Activated gamma-delta T cell (primary cell): ENCODE measurements around the gene HUS1.
"Not testable (repeated sequence)": the region's sequence is repeated elsewhere in the genome, so short reads cannot be mapped to it uniquely, and the experiment has no call there.

Experiments used
- DNase-seq: peaks from one replicate; lab custom pipeline; 2025; lab: John Stamatoyannopoulos, UW

Gene HUS1

GRCh38 chr7:47944536-47945260 lies 34.7 kb downstream of the HUS1 start:
- DNase-seq: no peak

DNA sequence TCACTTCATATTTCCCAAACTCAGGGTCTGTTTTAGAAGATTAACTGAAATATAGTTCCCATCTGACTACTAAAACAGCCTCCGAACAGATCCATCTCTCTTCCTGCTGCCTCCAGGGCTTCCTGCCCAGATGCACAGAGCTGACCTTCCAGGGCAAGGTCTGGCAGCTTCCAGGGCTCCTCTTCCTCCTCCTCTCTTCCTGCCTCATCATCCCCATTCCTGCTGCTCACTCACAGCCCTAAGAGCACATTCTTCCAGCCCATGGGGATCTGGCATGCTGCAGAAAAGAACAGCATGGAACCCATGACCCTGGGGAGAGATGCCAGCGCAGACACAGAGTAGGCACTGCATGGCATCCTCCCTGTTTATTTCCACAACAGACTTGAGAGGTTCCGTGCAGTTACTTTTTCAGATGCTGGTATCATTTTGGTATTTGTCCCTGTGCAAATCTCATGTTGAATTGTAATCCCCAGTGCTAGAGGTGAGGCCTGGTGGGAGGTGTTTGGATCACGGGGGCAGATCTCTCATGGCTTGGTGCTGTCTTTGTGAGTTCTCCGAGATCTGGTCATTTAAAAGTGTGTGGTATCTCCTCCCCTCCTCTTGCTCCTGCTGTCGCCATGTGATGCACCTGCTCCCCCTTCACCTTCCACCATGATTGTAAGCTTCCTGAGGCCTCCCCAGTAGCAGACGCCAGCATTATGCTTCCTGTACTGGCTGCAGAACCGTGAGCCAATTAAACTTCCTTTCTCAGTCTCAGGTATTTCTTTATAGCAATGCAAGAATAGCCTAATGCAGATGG lies 35.5 kb downstream of the HUS1 start:
- DNase-seq: no peak

DNA sequence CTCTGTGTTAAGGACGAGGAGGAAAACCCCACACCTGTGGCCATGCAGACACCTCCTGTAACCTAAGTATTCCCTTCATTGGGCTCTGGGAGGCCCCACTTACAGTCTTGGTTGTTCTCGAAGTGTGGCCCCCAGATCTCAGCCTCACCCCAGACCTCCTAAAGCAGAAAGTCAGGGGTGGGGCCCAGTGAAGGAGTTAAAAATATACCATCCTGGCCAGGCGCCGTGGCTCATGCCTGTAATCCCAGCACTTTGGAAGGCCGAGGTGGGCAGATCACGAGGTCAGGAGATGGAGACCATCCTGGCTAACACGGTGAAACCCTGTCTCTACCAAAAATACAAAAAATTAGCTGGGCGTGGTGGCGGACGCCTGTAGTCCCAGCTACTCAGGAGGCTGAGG lies 36.8 kb downstream of the HUS1 start:
- not testable (repeated sequence) for DNase-seq

- DNase-seq: no peak
Observed at GRCh38 chr7:47942132-47942531, 37.3 kb downstream of the HUS1 start.

- DNase-seq: no peak
Observed at GRCh38 chr7:47941136-47941844, 38.1 kb downstream of the HUS1 start.

DNA sequence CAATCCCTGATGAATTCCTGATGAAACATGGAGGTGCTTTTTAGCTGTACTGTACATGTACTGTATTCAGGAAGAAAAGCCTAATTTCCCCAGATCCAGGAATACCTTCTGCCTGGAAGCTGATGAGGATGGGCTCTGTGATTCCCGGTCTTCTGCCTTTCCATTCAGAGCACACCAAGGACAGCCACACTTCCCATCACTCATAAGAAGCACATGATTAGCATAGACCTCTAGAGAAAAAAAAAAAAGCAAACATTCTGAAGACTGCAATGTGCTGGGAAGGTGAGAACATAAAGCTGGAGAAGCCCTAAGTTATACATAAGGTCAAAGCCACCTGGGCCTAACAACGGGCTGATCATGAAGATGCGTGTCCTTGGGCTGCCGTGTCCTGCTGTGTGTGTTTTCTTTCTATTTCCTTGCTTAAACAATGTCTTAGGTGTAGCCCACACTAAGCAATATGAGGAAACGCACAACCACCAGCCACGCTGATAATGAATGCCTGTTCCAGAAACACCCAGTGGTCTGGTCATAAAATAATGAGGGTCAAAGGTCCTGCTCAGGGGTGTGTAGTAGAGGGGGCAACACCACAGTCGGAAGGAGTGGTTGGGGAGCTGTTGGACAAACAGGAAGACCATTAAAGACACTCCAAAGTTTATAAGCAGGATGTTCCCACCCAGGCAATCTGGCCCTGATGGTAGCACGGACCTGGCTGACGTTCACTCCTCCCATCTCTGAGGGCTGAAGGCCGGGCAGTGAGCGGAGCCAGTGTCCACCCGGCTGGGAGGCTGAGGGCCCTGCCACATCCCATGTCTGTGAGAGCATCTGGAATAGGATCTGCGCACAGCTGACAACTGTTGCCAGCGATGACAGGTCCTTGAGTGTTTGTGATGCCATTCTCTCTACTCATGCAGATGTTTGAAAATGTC lies 39.1 kb downstream of the HUS1 start:
- DNase-seq: no peak

DNA sequence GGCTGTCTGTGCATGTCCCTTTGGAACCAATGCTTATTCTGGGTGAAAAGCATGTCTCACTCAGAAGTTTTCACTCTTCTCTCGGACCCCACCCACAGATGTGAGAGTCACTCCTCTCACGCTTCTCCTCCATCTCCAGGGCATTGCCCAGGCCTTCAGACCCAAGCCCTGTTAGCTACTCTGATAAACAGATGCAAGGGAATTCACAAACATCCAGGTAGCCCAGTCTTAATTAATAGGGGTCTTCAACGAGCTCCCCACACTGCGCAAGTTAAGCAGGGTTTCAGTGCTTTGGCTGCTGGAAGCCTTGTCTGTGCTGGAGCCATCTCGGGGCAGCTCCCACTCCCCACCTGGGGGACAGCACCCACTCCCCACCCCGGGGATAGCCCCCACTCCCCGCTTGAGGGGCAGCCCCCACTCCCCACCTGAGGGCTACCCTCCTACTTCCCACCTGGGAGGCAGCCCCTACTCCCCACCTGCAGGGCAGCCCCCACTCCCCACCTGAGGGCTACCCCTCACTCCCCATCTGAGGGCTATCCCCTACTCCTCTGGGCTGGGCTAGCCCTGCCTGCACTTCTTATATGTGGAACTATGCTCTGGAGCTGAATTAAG lies 39.9 kb downstream of the HUS1 start:
- no peak for DNase-seq

- no peak for DNase-seq
Observed at GRCh38 chr7:47938574-47939165, 40.7 kb downstream of the HUS1 start.

- no peak for DNase-seq
Observed at GRCh38 chr7:47937711-47938573, 41.5 kb downstream of the HUS1 start.

GRCh38 chr7:47937065-47937687 lies 42.2 kb downstream of the HUS1 start:
- no peak for DNase-seq

DNA sequence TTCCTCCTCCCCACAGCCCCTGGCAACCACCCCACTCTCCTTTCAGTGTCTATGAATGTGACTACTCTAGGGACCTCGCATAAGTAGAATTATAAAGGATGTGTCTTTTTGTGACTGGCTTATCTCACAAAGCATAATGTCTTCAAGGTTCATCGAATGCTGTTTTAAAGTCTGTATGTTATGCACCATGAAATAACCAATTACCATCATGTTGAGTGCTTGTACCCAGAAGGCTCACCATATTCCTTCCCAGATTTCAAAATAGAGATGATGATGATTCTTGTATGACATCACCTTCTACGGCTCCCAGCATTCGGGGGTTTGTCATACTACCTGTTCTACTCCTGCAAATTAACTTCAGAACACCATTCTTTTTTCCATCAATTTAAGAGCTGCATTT lies 43.1 kb downstream of the HUS1 start:
- DNase-seq: no peak

GRCh38 chr7:47935336-47935735 lies 44.1 kb downstream of the HUS1 start:
- DNase-seq: no peak

- no peak for DNase-seq
Observed at GRCh38 chr7:47934831-47935230, 44.6 kb downstream of the HUS1 start.

DNA sequence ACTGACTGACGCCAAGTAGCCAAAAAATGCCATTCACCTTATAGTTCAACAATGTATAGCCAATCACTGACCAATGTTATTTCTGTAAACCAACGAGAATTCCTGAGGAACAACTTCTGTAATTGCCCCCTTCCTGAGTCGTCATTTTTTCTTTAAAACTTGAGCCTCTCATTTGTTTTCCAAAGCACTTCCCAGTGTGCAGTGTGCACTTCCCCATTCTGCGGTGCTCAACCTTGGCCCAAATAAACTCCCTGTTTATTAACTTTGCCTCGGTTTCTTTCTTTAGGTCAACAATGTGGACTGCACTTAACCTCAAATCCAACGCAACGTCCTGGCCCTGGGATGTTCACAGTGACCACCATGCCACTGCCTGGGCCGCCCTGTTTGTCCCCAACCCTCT lies 46.2 kb downstream of the HUS1 start:
- no peak for DNase-seq

DNA sequence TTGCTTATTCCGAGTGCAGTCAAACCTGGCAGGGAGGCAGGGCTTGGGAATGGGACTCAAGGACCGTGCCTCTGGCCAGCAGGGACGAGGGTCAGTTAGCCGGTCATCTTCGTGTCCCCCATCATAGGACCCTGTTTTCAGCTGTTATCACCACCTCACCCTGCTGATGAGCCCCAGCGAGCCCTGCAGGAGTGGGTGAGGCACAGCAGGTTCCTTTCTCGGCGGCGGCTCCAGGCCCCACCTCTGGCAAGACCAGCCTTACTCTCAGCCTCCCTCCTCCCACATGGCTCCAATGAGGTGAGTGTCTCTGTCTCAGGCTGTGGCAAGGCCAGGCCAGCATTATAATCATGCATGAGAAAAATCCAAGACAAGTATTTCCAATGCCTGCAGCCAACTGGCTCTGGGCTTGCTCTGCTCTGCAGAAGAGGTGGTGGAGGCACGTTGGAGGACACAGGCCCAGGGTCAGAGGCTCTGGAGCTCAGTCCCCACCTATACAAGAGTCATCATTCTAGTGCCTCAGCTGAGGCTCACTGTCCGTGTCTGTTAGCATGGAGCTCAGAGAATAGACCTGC lies 46.9 kb downstream of the HUS1 start:
- DNase-seq: no peak

DNA sequence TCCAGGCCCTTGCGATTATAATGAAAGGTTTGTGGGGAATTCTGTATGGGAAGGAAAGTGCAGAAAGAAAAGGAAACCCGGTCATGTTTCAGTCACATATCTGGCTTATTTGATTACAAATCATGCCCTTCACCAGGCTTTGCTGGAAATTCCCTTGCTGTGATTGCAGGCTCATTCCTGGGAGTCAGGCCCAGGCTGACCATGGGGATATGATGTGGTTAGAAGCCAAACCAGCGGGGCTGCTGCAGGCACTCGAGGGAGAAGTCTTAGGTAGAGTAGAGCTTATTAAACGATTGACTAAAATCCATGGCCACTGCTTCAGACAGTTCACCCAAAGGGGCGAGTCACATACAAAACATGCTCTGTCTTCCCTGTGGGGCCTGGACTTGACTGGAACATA lies 47.4 kb downstream of the HUS1 start:
- DNase-seq: no peak

- DNase-seq: no peak
Observed at GRCh38 chr7:47931005-47932004, 48.1 kb downstream of the HUS1 start.

DNA sequence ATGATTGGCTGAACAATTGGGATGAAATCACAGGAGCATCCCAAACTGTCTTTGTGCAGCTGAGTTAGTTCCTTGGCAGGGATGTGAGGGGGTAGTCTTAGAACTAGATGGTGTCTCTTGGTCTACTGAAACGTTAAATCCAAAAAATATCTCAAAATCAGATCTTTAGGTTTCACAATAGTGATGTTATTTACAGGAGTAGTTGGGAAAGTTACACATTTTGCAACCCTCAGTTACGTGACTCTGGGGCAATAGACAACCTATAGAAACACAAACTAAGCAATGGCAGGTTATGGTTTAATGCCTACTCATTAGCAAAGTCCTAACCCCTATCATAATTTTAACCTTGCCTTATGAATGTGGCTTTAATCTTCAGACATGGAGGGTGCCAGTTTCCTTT lies 55.1 kb downstream of the HUS1 start:
- no peak for DNase-seq
